Peyer's patch (tissue), 4 donors: Measurements from ENCODE around the gene EYA2. TPM values are rescaled to one million over a fixed set of nuclear protein-coding genes. Genes with fewer than 3 reads are reported as not detected.

Experiments
- DNase-seq, 3 donors: peaks; one replicate each; pipeline ENCODE4 v3.0.0-alpha.2; 2017 to 2019
- H3K27ac ChIP-seq, 4 donors: fragments of 200-600 bp; sonication (generic); one replicate each; pipeline ENCODE4 v1.5.1; 2016 to 2019
- H3K27me3 ChIP-seq, 2 donors: fragments of 200-600 bp; sonication (generic); one replicate each; pipeline ENCODE4 v1.5.1; 2019
- H3K36me3 ChIP-seq, 3 donors: fragments of 200-600 bp; sonication (generic); one replicate each; pipeline ENCODE4 v1.5.1; 2016 to 2019
- H3K4me1 ChIP-seq, 4 donors: fragments of 200-600 bp; sonication (generic); one replicate each; pipeline ENCODE4 v1.5.1; 2016 to 2019
- H3K4me3 ChIP-seq, 4 donors: fragments of 200-600 bp; sonication (generic); 1 replicate in 3 of 4; 2 replicates in 1 of 4; pipeline ENCODE4 v1.5.1; 2016 to 2019; ENCODE audit warnings: mild to moderate bottlenecking in 1 of 4
- H3K9me3 ChIP-seq, 4 donors: fragments of 200-600 bp; sonication (generic); one replicate each; pipeline ENCODE4 v1.5.1; 2016 to 2019; ENCODE audit warnings: mild to moderate bottlenecking in 1 of 4
- CTCF ChIP-seq, 6 experiments: fragments of 450-650 bp in 4 of 6; fragments of 200-600 bp in 2 of 6; sonication (generic) in 1 of 6; IDR thresholded peaks; one replicate each; pipeline ENCODE4 v1.5.1; 2017 to 2019; ENCODE audit warnings: antibody characterized with exemption in 6 of 6, mild to moderate bottlenecking in 3 of 6, moderate library complexity in 1 of 6
- POLR2A ChIP-seq, 2 donors: fragments of 450-650 bp; IDR thresholded peaks; one replicate each; pipeline ENCODE4 v1.5.1; 2017; ENCODE audit warnings: antibody characterized with exemption in 2 of 2, mild to moderate bottlenecking in 2 of 2, moderate library complexity in 2 of 2
- total RNA-seq, 4 donors: library from RNA; depleted of rRNA; stranded (reverse); fragments of >200 nt; gene quantifications; one replicate each; pipeline ENCODE4 v1.1.0, GENCODE V29; 2016

Gene EYA2
- total RNA-seq, 4 donors from 2014 or later, result 0.40 to 1.7 TPM; not detected in 2

DNA sequence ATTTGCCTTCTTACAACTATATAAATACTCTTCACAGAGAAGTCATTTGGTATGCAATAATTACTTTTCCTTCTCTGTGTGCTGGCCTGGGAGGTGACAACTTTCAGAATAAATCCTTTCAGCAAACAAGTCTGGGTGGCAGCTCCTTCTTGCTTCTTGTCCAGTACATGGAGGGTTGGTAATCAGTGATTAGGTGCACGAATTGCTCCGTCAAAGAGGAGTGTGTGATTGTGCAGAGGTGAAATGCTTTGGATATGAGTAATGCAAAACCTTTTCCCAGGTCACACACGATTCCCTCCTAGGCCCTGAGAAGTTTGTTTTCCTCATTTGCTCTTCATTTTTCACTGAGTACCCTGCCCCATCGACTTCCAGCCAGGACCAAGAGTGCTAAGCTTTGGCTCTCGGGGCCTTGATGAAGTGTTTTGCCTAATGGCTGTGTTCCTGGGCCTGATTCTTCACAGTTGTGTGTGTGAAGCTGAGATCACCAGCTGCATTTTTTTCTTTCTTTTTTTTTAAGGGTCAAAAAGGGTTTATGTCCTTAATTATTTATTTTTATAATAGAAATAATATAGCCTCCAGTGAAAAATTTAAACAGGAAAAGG lies 245.4 kb downstream of the EYA2 start:
- TF ChIP-seq POLR2A (IDR thresholded peaks at IDR 0.05) (no peak), CTCF (IDR thresholded peaks at IDR 0.05) (no peak)
- Histone ChIP-seq H3K27me3 (no peaks in the 10 kb centered on the region), H3K36me3 (no peaks in the 10 kb centered on the region), H3K27ac (no peak overlapping the region), H3K4me3 (no peak overlapping the region), H3K9me3 (no peaks in the 10 kb centered on the region), H3K4me1 (no peaks in the 10 kb centered on the region)
- no peak for DNase-seq

GRCh38 chr20:47141350-47141921 lies 246.8 kb downstream of the EYA2 start:
- no peaks in the 10 kb centered on the region for H3K27me3 ChIP-seq
- no peak overlapping the region for H3K27ac ChIP-seq
- H3K4me1 ChIP-seq, result no peaks in the 10 kb centered on the region
- H3K4me3 ChIP-seq, result no peak overlapping the region
- no peak for DNase-seq
- no peaks in the 10 kb centered on the region for H3K36me3 ChIP-seq
- H3K9me3 ChIP-seq, result no peaks in the 10 kb centered on the region
- TF ChIP-seq CTCF (IDR thresholded peaks at IDR 0.05) (no peak), POLR2A (IDR thresholded peaks at IDR 0.05) (no peak)

DNA sequence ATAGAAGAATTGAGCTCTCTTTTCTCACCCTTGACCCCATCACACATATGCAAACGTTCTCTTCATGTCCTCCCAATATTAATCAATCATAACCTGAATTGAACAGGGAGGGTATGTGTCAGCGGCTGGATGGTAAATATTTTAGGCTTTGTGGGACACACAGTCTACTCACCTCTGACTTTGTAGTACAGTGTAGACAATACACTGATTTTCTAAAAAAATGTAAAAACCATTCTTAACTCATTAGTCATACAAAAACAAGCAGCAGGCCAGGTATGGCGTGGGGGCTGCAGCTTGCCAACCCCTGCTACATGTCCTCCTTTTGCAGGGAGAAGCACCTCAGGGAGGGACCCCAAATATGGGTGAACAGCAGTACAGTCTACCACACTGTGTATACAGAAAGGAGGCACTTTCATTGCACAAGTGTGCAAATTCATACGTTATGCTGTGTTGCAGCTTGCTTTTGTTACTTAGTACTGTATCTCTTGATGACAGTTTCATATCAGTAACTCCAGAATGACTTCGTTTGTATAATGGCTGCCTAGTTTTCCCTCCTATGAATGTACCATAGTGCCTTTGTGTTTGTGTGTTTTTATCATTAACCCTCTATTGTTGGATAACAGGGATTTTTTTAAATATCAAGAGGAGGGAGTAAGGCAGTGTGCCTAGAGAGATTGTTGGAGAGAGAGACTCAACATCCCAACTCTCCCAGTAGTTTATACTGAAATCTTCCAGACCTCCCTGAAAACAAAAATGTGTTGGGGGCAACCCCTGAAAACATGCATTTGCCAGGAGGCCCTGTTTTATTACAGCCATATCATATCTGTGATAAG lies 247.5 kb downstream of the EYA2 start:
- TF ChIP-seq CTCF (IDR thresholded peaks at IDR 0.05) (no peak), POLR2A (IDR thresholded peaks at IDR 0.05) (no peak)
- no peaks in the 10 kb centered on the region for H3K9me3 ChIP-seq
- no peak overlapping the region for H3K27ac ChIP-seq
- H3K36me3 ChIP-seq, result no peaks in the 10 kb centered on the region
- DNase-seq, result no peak
- no peaks in the 10 kb centered on the region for H3K27me3 ChIP-seq
- no peak overlapping the region for H3K4me3 ChIP-seq
- no peaks in the 10 kb centered on the region for H3K4me1 ChIP-seq

GRCh38 chr20:47142774-47143170 lies 248.1 kb downstream of the EYA2 start:
- Histone ChIP-seq H3K27ac (no peak overlapping the region), H3K36me3 (no peaks in the 10 kb centered on the region), H3K4me3 (no peak overlapping the region), H3K9me3 (no peaks in the 10 kb centered on the region), H3K27me3 (no peaks in the 10 kb centered on the region), H3K4me1 (no peaks in the 10 kb centered on the region)
- no peak for TF ChIP-seq POLR2A (IDR thresholded peaks at IDR 0.05)
- no peak for TF ChIP-seq CTCF (IDR thresholded peaks at IDR 0.05)
- no peak for DNase-seq

GRCh38 chr20:47143657-47144056 lies 249.0 kb downstream of the EYA2 start:
- Histone ChIP-seq H3K9me3 (no peaks in the 10 kb centered on the region), H3K4me1 (no peaks in the 10 kb centered on the region), H3K36me3 (no peaks in the 10 kb centered on the region), H3K27ac (no peak overlapping the region), H3K27me3 (no peaks in the 10 kb centered on the region), H3K4me3 (no peak overlapping the region)
- DNase-seq, result no peak
- TF ChIP-seq POLR2A (IDR thresholded peaks at IDR 0.05), result no peak
- TF ChIP-seq CTCF (IDR thresholded peaks at IDR 0.05), result no peak
